Cortex of kidney (tissue), 1 donor: ENCODE results near the gene SIVA1.

Experiments
- DNase-seq: peaks from one replicate; lab custom pipeline; 2025; lab: John Stamatoyannopoulos, UW

The SIVA1 gene

DNA sequence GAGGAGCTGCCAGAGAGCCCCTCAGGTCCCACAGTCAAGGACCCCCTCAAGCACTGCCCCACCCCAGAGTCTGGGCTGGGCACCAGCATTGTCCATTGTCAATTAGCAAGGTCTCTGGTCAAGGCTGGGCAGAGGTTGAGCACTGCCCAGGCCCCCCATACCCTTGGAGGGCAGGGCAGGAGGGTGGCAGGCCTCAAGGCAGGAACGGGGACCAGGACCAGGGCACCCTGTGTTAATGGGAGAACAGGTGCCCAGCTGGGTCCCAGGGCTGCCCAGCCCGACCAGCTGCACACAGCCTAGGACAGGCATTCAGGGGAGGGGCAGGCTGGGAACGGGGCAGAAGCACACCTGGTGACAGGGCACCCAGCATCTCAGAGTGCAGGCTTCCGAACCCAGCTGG is 18.4 kb downstream of the SIVA1 start:
- DNase-seq, result no peak

DNA sequence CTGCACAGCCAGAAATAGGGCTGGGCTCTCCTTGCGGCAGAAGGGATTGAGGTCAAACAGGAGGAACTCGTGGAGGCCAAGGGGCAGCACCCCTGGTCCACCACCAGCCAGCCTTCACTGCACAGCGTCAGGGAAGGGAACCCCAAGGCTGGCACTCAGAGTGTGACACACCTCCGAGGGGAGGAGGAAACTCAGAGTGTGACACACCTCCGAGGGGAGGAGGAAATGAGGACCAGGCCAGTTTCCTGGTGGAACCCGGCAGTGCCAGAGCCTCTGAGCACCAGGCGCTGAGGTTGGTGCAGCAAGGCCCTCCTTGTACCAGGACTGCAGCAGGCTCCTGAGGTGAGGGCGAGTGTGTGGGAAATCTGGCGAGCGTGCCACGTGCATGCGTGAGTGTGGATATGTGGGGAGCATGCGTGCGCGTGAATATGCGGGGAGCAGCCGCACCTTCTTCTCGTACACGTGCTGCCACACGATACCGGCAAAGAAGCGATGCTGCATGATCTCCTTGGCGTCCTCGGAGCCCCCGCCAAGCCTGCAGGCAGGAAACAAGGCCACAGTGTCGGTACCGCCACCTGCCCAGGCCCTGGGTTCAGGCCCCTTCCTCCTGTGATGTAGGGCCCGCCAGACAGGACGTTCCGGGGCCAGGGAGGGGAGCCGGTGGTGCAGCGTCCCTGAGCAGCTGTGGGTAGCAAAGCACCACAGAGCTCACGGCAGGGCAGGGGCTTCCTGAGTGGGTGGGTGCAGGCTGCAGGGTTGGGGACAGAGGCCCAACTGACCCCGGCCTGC is 19.2 kb downstream of the SIVA1 start:
- no peak for DNase-seq

DNA sequence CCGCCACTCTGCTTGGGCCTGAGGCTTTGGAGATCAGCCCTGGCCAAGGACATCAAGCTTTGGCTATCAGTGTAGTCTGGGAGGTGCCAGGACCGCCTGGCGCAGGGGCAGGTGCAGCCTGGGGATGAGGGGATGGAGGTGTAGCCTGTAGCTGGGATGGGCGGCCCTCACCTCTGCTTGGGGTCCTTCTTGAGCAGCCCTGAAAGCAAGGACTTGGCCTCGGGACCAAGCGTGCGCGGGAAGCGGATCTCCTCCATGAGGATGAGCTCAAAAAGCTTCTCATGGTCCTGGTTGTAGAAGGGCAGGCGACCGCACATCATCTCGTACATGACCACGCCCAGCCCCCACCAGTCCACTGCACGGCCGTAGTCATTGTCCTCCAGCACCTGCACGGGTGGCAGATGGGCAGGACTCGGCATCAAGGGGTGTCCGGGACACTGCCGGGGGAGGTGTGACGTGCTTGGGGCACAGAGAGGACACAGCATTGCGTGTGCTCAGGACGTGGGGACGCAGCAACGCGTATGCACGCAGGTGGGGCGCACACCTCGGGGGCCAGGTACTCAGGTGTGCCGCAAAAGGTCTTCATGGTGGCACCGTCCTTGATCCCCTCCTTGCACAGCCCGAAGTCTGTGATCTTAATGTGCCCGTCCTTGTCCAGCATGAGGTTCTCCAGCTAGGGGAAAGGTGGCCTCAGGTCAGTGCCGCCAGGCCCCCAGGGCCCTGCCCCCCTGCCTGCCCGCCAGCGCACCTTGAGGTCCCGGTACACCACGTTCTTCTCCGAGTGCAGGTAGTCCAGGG is 20.0 kb downstream of the SIVA1 start:
- no peak for DNase-seq

DNA sequence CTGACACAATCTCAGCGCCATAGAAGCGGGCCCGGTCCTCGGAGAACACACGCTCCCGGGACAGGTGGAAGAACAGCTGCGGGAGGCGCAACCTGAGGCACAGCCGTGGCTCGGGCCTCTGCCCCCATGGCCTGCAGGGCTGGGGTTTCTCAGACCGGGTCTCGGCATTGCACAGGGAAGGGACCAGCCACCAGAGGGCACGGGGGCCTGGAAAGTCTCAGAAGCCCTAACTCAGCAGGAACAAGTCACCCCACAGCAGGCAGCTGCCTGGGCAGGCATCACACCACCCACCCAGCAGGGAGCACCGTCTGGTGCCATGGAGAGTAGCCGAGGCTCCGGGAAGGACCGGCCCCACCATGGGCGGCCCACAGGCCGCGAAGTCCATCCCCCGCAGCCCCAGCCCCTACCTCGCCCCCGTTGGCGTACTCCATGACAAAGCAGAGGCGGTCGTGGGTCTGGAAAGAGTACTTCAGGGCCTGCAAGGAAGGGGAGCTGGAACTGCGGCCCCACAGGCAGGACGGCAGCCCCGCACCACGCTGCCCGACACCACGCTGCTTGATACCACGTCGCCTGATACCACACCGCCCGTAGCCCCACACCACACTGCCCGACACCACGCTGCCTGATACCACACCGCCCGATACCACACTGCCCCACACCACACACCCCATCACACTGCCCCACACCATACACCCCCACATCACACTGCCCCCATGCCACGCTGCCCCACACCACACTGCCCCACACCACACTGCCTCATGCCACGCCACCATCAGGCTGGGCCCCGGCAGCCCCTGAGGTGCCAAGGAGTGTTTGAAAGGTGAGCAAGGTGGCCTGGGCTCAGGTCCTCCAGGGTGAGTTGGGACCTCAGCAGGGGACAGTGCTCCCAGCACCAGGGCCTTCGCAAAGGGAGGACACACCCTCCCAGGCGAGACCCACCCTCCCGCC is 20.8 kb downstream of the SIVA1 start:
- no peak for DNase-seq

DNA sequence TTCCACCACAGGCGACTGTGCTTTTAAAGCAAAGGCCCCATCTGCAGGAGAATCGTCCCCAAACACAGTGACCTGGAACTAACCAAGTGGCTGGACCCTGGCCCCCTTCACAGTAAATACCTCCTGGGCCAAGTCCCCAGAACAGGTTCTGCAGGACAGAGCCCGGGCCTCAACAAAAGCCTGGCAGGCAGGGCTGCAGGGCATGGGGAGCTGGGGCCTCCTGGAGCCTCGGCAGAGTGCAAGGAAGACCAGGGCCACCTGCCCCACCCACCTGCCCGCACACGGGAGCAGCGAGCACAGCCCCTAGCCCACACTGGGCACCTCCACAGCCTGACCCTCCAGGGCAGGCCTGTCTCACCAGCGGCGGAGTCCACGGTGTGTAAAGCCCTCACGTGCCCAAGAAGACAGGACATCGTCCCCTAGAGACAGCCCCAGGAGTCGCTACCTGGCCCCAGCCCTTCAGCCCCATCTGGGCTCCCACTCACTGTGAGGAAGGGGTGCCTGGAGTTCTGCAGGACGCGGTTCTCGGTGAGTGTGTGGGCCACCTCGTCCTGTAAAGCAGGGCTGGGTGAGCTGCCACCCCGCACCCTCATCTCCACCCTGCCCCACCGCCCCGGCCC is 21.6 kb downstream of the SIVA1 start:
- DNase-seq, result no peak

DNA sequence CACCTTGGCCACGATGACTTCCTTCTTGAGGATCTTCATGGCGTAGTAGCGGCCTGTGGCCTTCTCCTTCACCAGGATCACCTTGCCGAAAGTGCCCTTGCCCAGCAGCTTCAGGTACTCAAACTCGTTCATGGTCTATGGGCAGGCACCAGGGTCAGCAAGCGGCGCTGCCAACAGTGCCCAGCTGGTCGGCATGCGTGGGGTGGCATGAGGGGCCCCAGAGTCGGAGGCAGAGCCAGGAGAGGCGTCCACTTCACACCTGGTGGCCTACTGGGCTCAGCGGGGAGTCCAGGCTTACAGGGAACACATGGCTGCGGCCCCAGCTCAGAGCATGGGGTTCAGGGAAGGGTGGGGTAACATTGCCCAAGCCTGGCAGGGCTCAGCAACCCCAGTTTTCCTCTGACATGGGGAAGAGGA is 22.1 kb downstream of the SIVA1 start:
- no peak for DNase-seq

DNA sequence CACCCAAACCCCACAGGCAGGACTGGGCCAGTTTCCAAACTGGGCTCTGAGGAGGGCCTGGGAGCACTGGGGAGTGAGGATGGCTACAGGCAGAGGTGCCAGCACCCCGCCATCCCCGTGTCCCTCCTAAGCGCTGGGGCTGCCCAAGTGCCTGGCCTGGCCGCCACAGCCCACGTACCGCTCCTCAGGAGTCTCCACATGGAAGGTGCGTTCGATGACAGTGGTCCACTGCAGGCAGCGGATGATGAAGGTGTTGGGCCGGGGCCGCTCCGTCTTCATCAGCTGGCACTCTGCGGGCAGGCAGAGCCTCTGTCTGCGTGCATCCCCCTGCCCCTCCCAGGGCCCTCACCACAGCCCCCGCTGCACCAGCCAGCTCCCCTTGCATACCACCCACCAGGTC is 23.5 kb downstream of the SIVA1 start:
- no peak for DNase-seq

DNA sequence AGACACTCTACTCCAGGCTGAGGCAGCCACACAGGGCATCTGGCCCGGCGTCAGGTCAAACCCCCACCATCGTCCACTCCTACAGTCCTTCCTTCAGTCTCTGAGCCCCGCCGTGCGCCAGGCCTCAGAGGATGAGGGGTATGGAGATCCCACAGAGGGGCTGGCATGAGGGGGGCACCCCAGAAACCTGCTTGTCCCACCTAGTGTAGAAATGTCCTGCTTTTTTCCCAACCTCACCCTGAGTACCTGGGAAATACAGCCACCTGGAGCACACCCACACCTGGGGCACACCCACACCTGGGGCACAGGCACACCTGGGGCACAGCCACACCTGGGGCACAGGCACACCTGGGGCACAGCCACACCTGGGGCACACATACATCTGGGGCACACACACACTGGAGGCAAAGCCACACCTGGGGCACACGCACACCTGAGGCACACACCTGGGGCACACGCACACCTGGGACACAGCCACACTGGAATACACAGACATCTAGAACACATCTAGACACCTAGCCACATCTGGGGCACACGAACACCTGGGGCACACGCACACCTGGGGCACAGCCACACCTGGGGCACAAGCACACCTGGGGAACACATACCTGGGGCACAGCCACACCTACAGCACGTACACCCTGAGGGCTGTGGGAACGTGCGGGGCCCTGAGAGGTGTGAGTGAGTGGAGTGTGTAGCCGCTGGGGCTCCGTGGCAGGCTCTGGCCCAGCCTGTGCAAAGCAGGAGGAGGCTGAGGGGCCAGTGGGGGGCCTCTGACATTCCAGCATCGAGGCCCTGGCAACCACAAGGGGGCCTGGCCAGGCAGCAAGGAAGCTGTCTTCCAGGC is 24.2 kb downstream of the SIVA1 start:
- DNase-seq, result no peak

DNA sequence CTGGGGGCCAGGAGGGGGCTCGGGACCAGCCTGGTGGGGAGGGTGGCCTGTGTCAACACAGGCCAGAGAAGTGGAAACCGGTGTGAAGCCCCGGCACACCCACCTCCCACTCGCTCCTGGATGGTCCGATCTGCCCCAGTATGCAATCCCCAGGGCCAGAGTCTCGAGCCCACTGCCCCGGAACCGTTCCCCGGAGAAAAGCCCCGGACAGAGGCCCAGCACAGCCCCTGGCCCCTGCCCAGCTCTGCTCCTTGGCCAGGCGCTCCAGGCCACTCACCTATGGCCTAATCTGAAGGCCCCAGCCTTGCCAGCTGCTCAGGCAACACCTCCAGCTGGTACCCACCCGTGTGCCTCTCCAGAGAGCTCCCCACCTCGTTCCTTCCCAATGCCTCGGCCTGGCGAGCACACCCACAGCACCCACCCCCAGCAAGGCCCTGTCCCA is 24.9 kb downstream of the SIVA1 start:
- no peak for DNase-seq

DNA sequence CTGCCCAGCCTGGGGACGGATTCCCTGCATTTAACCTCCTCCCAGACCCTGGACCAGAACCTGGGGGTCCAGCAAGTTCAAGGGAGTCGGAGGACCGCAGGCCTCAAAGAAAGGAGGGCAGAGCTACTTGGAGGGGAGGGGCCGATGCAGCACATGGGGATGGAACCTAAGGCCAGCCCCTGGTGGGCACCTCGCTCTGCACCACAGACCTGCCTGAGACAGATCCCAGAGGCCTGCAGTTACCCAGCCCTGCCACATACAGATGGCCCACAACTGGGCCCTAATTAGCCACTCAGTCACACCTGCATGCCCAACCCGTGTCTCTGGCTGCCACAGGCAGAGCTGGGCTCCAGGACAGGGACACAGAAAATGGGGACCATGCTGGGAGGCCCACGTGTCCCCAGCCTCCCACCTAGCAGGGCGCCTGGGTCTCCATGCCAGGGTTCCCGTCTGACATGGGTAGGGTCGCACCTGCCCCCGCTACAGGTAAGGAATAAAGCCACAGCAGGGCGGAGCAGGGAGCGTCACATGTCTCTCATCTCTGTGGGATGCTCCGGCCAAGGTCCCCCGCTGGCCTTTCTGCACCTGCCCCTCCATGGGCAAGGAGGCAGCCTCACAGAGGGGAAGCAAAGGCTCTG is 25.9 kb downstream of the SIVA1 start:
- DNase-seq, result no peak

DNA sequence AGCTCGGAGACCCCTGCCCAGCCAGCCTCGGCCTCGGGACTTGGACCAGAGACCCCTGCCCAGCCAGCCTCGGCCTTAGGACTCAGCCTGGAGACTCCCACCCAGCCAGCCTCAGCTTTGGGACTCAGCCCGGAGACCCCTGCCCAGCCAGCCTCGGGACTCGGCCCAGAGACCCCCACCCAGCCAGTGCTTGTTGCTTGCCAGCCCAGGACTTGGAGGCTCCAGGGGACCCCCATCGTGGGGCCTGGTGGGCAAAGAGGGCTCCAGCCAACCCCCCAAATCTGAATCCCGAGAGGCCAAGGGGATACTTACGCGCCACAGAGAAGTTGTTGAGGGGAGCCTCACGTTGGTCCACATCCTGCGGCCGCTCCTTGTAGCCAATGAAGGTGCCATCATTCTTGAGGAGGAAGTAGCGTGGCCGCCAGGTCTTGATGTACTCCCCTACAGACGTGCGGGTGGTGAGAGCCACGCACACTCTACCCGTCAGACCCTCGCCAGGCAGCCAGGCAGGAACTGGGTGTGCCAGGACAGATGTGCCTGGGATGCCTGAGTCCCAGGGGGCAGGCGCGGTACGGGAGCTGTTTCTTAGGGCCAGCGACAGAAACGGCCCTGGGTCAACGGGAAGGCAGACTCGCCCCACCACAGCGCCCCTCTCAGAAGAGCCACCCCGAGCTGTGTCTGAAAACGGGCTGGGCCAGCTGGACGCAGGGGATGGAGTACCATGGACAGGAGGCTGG is 27.0 kb downstream of the SIVA1 start:
- DNase-seq, result no peak

DNA sequence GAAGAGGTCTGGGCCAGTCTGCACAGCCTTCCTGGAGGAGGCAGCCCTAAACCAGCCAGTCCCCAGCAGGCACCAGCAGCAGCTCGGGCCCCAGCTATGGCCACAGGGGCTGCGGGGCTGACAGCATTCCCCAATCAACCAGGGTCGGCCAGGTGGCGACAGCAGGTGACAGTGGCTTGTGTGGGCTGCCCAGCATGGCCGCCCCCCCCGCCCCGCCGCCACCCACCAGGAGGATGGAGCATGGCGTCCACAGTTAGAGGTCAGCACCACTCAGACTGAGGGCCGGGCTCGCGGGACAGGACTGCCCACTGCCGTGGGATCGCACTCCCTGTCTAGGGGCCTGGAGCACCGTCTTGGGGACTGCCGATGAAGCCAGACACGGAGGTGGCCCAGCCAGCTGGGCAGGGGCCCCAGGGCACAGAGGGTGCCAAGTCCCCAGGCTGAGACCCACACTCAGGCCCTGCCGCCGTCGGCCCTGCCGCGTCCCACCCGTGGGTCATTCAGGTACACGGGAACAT is 27.6 kb downstream of the SIVA1 start:
- DNase-seq, result no peak

DNA sequence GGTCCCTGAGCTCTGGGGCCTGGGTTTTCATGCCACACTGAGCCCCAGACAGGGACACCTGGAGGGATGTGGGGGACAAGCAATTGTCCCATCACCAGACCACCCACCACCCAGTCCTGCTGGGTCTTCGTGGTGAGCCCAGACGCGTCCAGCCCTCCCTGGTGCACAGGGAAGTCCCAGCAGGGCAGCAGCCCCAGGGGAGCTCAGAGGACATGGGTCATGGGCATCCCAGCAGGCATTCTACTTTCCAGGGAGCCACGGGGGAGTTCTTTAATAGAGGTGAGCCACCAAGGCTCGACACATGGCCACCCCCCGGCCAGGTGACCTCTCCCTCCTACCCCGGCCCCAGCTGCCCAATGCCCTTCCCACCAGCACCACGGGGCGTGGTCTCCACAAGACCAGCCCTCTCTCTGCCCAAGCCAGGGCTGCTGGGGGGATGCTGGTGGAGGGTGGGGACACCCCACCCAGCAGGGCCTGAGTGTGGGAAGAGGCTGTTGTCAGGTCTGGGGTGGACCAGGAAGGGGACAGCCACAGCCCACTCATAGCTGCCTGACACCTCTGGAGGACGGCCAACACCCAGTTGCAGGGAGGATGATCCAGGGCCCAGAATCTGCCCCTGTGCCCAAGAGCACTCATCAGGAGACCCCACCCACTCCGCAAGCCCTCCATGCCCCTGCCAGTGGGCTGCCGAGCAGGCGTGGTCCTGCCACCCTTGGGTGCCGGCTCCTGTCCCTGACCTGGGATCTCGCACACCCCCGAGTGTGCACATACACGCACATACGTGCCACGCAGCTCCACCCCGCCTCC is 28.5 kb downstream of the SIVA1 start:
- no peak for DNase-seq

DNA sequence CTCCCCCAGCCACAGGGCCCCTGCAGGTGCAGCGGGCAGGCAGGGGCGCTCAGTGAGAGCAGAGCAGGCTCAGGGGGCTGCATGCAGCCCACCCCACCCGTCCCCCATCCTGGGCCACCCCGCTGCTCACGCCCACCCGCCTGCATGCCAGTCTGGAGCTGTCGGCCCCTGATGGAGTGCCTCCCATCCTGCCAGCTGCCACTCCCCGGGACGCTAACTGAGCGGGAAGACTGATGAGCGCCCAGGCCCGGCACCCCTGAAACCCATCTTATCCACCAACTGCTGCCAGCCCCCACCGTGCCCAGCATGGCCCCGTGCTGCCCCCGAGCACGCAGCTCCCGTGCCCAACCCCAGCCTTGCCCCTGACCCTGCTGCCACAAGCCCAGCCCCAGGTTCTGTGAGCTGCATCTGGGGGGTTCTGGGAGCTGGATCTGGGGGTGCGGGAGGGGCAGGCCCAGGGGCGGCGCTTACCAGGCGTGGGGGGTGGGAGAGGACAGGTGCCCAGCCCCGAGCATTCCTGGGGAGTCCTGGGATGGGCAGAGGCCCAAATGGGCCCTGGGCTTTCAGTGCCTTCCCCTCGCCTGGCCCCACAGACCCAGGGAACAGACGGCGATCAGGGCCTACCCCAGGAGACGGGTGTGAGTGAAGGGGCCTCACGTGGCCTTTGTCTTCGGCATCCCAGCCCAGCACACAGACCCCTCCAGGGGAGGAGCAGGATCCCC is 29.3 kb downstream of the SIVA1 start:
- DNase-seq, result no peak

DNA sequence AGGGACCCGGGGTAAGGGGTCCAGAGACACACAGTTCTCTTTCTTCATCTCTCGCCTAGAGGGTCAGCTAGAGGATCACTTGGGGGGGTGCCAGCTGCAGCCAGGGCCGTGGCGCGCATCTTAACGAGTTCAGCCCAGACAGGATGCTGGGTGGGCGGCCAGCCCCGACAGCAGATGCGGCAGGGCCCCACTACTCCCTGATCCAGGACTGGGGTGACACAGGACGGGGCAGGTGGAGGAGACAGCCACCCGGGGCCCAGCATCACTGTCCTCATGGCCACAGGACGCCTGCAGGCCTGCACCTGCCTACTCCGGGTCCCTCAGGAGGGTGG is 29.8 kb downstream of the SIVA1 start:
- DNase-seq, result no peak

DNA sequence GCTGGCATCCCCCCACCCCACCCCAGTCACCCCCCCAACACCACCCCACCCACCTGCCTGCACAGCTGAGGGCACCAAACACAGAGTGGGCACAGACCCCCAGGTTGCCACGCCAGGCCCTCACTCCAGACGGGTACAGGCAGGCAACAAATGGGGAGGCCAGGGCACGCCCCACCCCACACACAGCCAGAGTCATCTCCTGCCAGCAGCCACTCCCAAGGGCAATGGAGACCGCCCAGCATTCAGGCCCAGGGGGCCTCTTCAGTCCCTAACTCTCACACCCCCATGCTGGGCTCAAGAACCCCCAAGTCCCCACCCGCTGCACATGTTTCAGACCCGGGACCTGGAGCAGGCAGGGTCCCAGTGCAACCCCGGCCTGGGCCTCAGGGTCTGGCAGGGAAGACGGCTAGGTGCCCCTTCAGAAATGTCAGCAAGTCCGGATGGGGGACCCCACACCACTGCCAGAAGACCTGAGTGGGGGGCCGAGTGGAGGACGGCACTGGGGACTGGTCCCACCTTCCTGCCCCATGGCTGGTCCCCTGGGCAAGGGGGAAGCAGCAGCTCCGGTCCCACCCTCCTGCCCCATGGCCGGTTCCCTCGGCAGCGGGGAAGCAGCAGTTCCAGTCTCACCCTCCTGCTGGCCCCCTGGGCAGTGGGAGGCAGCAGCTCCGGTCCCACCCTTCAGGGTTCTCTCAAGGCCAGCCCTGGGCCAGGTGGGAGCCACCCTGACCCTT is 30.7 kb downstream of the SIVA1 start:
- no peak for DNase-seq

DNA sequence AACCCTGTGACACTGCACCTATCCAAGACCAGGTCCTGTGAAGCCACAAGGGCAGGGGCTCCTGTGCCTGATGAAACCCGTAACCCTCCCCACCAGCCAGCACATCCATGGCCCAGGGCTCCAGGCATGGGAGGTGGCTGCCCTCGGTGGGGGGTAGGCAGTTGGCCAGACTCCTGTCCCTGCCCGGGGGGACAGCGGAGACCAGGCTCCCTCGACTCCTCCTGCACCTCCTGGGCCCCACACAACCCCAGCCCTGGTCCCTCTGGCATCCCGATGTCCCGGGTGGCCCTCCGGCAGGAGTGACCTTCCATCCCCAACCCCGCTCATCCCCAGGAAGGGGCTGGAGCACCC is 31.2 kb downstream of the SIVA1 start:
- DNase-seq, result no peak
